Breast epithelium (tissue), 4 donors: ENCODE measurements around the gene DCD. TPM values are rescaled to one million over a fixed set of nuclear protein-coding genes. Genes with fewer than 3 reads are reported as not detected.
"Not testable (repeated sequence)": the region's sequence is repeated elsewhere in the genome, so short reads cannot be mapped to it uniquely, and the experiment has no call there.

Experiments used
- DNase-seq, 2 donors: peaks; one replicate each; pipeline ENCODE4 v3.0.0-alpha.2; 2019; ENCODE audit warnings: low spot score in 2 of 2
- H3K27ac ChIP-seq, 2 donors: fragments of 200-600 bp; sonication (generic) in 1 of 2; one replicate each; pipeline ENCODE4 v1.5.1; 2016 to 2019; ENCODE audit warnings: mild to moderate bottlenecking in 1 of 2
- H3K27me3 ChIP-seq, 2 donors: fragments of 200-600 bp; sonication (generic) in 1 of 2; one replicate each; pipeline versions ENCODE4 v1.5.1 to v1.6.0; 2017 to 2019; ENCODE audit warnings: control low read depth in 1 of 2, mild to moderate bottlenecking in 1 of 2
- H3K36me3 ChIP-seq: fragments of 200-600 bp; one replicate; pipeline ENCODE4 v1.5.1; 2019
- H3K4me1 ChIP-seq, 2 donors: fragments of 200-600 bp; sonication (generic); one replicate each; pipeline ENCODE4 v1.5.1; 2016 to 2019; ENCODE audit warnings: control low read depth in 1 of 2
- H3K4me3 ChIP-seq, 3 donors: fragments of 200-600 bp; sonication (generic); 1 replicate in 2 of 3; 2 replicates in 1 of 3; pipeline ENCODE4 v1.5.1; 2016 to 2019; ENCODE audit warnings: mild to moderate bottlenecking in 3 of 3, moderate library complexity in 2 of 3
- H3K9me3 ChIP-seq, 2 donors: fragments of 200-600 bp; sonication (generic) in 1 of 2; one replicate each; pipeline ENCODE4 v1.5.1; 2016 to 2019; ENCODE audit warnings: control low read depth in 1 of 2
- CTCF ChIP-seq, 3 donors: fragments of 450-650 bp; IDR thresholded peaks; one replicate each; pipeline ENCODE4 v1.5.1; 2016 to 2017; ENCODE audit warnings: antibody characterized with exemption in 3 of 3, mild to moderate bottlenecking in 3 of 3, moderate library complexity in 3 of 3
- POLR2A ChIP-seq: fragments of 450-650 bp; IDR thresholded peaks from one replicate; pipeline ENCODE4 v1.6.1; 2016; ENCODE audit warnings: antibody characterized with exemption, mild to moderate bottlenecking, moderate library complexity
- POLR2AphosphoS5 ChIP-seq, 3 donors: sonication (generic); formaldehyde crosslinking; IDR thresholded peaks; one replicate each; pipeline ENCODE4 v1.6.1; 2017; ENCODE audit warnings: antibody characterized with exemption in 3 of 3
- intact Hi-C: fragments of 100-400 bp; cut with DNase I; formaldehyde crosslinking; loops from one replicate; pipeline ENCODE4 v1.15.1; 2023; ENCODE audit warnings: low total_unique reads
- total RNA-seq, 3 donors: library from RNA; depleted of rRNA; stranded (reverse); fragments of >200 nt; gene quantifications; one replicate each; pipeline ENCODE4 v1.1.0, GENCODE V29; 2016

Gene DCD
- total RNA-seq, 3 donors from 2014 or later, result not detected

DNA sequence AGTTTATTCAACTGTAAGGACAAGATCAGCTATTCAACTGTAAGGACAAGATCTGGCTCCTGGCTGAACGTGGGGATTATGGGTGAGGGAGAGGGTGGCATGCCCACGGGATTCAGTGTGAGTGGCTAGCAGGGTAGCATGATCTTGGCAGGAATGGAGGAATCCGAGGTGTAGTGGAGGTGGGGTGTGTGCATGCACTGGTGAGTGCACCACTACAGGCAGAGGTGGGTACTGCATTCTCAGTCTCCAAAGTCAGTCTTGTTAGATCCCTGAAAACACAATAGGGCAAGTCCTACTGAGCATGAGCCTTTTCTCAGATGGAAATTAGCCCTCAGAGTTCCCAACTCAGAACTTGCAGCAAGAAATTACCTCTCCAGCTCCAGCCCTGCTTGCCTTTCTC, 32.2 kb upstream of the DCD start:
- H3K27ac ChIP-seq, result peak overlapping the region in 1 of 2 donors; percentile 21
- DNase-seq, result no peak
- H3K27me3 ChIP-seq, result no peaks in the 10 kb centered on the region
- TF ChIP-seq POLR2A, result no peak
- TF ChIP-seq CTCF (IDR thresholded peaks at IDR 0.05), result no peak
- no peak for TF ChIP-seq POLR2AphosphoS5 (IDR thresholded peaks at IDR 0.05)
- H3K9me3 ChIP-seq, result no peaks in the 10 kb centered on the region
- peaks cover 0 to 5% of the 10 kb centered on the region in 2 donors for H3K4me1 ChIP-seq
- no peak overlapping the region for H3K4me3 ChIP-seq
- H3K36me3 ChIP-seq, result no peaks in the 10 kb centered on the region
- intact Hi-C loops, result loop anchor here (5.0 kb wide), 1 partner anchor 657 kb away; no protein-coding TSS in a partner anchor

DNA sequence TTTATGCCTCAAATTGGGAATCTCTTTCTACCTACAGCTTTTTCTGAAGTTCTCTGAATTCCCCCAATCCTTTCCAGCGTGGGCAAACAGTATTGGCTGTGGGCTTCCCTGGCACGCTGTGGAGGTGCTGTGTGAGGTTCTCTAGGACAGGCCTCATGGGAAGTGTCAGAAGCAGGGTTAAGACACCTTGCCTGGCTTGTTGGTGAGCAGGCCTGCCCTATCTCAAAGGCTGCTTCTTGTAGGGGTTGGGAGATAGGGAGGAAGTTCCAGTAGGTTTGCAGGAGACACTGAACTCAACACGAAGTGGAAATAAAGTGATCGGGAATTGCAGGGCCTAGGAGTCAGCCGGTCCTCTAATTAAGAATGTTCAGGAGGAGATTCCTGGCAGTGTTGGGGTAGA, 30.0 kb upstream of the DCD start:
- intact Hi-C loops, result no loop called here
- no peak overlapping the region for H3K4me3 ChIP-seq
- no peak for TF ChIP-seq POLR2AphosphoS5 (IDR thresholded peaks at IDR 0.05)
- no peak for TF ChIP-seq CTCF (IDR thresholded peaks at IDR 0.05)
- no peak for TF ChIP-seq POLR2A
- no peak overlapping the region for H3K27ac ChIP-seq
- DNase-seq, result no peak
- no peaks in the 10 kb centered on the region for H3K36me3 ChIP-seq
- H3K9me3 ChIP-seq, result no peaks in the 10 kb centered on the region
- H3K27me3 ChIP-seq, result no peaks in the 10 kb centered on the region
- peaks cover 0 to 5% of the 10 kb centered on the region in 2 donors for H3K4me1 ChIP-seq

GRCh38 chr12:54667945-54668344, 19.8 kb upstream of the DCD start:
- no peaks in the 10 kb centered on the region for H3K4me1 ChIP-seq
- H3K27me3 ChIP-seq, result no peaks in the 10 kb centered on the region
- H3K4me3 ChIP-seq, result no peak overlapping the region
- no peak overlapping the region for H3K27ac ChIP-seq
- intact Hi-C loops, result no loop called here
- no peak for TF ChIP-seq POLR2AphosphoS5 (IDR thresholded peaks at IDR 0.05)
- no peak for TF ChIP-seq CTCF (IDR thresholded peaks at IDR 0.05)
- TF ChIP-seq POLR2A, result no peak
- H3K9me3 ChIP-seq, result no peaks in the 10 kb centered on the region
- DNase-seq, result no peak
- H3K36me3 ChIP-seq, result no peaks in the 10 kb centered on the region

DNA sequence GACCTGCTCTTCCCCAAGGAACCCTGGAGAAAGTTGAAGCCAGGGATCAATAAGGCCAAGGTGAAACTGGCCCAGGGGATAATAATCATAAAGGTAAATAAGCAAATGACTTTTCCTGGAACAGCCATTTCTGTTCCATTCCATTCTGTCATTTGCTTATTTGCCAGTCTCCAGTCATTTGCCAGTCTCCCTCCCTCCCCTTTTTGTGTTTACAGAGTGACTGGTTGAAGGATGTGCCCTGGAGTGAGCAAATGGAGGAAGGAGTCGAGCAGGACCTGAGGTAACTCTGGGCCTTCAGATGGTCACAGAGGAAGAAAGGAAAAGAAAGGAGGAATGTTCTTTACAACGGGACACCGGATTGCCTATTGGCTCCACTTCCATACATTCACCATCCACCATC, 17.8 kb upstream of the DCD start:
- H3K4me3 ChIP-seq, result no peak overlapping the region
- TF ChIP-seq CTCF (IDR thresholded peaks at IDR 0.05) (no peak), POLR2A (no peak), POLR2AphosphoS5 (IDR thresholded peaks at IDR 0.05) (no peak)
- DNase-seq, result no peak
- no peaks in the 10 kb centered on the region for H3K4me1 ChIP-seq
- intact Hi-C loops, result no loop called here
- H3K27ac ChIP-seq, result peak overlapping the region; percentile 38 to 48
- H3K27me3 ChIP-seq, result no peaks in the 10 kb centered on the region
- H3K9me3 ChIP-seq, result no peaks in the 10 kb centered on the region
- no peaks in the 10 kb centered on the region for H3K36me3 ChIP-seq

GRCh38 chr12:54665022-54665635, 17.0 kb upstream of the DCD start:
- intact Hi-C loops, H3K9me3 ChIP-seq, H3K36me3 ChIP-seq, H3K4me3 ChIP-seq, H3K27me3 ChIP-seq, DNase-seq, H3K4me1 ChIP-seq: not testable (repeated sequence)
- H3K27ac ChIP-seq, result peak overlapping the region; percentile 17 to 48

DNA sequence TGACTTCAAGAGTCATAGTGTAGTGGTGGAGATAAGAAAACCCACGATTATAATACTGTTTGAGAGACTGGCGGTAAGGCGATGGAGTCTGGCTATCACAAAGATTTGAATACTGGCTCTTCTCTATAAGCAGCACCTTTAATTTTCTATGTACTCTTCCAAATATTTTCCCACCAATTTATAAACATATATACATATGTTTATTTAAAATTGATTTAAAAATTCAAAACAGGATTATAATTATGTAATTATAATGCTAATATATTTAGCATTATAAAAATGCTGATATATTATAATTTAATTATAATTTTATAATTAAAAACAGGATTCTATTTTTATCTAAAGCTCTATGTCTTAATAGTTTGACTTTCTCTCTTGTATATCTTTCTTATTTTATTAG, 15.4 kb upstream of the DCD start:
- H3K27ac ChIP-seq, result no peak overlapping the region
- no peak overlapping the region for H3K4me3 ChIP-seq
- TF ChIP-seq POLR2A (no peak), CTCF (IDR thresholded peaks at IDR 0.05) (no peak), POLR2AphosphoS5 (IDR thresholded peaks at IDR 0.05) (no peak)
- no peaks in the 10 kb centered on the region for H3K36me3 ChIP-seq
- intact Hi-C loops, result no loop called here
- no peak for DNase-seq
- no peaks in the 10 kb centered on the region for H3K27me3 ChIP-seq
- H3K4me1 ChIP-seq, result no peaks in the 10 kb centered on the region
- no peaks in the 10 kb centered on the region for H3K9me3 ChIP-seq
